Stimulated activated CD8-positive, alpha-beta memory T cell treated with anti-CD3 and anti-CD28 coated beads, Interleukin-7, amount 100 ng/mL, for 48 hours (primary cell): Measurements from ENCODE around the gene COQ9.

ENCODE experiments used
- DNase-seq, 2 donors: peaks; one replicate each; pipeline ENCODE4 v3.0.0-alpha.2; 2020; ENCODE audit warnings: low read depth in 1 of 2; ENCODE audit errors: extremely low read depth in 1 of 2

COQ9 gene

DNA sequence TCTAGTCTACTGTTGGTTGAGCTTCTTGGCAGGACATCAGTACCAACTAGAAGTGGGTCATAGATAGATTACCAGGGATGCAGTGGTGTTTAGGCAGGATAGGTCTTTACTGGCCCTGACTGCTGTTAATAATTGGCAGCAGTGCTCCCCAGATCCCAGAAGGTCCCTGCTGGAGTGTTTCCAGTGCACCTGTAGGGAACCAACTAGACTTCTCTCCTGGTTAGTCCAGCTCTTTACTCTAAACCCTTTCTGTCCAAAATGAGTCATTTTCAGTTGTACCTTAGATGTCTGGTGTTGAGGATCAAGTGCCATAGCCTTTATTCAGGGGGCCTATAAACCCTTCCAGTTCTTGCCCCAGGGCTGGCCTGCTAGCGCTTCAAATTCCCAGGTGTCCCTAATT lies 23.9 kb downstream of the COQ9 start:
- no peak for DNase-seq

DNA sequence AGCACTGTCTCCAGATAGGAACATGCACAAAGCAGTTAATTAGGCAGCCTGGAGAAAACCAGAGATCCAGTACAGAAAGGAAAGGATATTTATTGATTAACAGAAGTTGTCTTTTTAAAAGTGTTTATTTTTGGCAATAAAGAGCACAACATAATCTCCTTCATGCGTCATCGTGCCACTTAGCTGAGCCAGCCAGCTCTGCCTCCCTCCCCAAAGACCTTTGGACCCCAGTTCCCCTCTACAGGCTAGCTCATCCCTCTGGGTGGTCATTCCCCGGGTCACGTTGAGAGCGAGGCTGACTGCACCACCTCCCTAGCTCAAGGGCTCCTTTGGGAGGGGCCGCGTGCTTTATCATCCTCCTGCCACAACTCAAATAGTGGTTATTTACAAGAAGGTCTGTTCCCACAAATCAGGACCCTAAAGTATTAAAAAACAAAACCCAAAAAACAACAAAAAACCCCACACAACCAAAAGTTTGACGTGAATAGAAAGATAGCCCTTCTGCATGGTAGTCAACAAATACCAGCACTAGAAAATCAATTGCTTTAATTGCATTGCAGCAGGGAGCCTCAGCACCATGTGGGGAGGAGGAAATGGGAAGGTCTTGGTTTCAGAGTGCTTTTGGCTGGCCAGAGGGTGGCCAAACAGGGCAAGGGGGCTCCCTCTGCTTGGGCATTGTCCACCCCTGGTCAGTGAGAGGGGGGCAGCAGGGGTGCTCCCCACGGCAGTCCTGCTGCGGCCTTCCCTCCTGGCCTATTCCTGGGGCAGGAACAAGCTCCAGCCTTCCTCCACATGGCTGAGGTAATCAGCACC lies 24.8 kb downstream of the COQ9 start:
- DNase-seq: no peak

DNA sequence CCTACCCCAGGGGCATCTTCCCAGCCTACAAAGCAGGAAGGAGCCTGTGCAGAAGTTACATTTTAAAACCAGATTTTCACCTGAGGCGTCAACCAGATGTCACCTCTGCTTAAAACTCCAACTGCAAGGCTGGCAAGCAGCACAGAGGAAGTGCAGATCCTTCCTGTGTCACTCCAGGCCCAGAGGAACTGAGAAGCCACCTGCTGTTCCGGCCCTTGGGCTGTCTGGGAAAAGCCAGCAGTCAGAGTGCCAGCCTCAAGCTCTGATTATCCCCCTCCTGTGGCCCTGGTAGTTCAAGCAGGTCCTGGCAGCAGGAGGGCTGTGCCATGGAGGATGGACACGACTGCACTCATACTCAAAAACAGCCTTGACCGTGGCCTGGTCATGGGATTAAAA lies 25.4 kb downstream of the COQ9 start:
- no peak for DNase-seq

DNA sequence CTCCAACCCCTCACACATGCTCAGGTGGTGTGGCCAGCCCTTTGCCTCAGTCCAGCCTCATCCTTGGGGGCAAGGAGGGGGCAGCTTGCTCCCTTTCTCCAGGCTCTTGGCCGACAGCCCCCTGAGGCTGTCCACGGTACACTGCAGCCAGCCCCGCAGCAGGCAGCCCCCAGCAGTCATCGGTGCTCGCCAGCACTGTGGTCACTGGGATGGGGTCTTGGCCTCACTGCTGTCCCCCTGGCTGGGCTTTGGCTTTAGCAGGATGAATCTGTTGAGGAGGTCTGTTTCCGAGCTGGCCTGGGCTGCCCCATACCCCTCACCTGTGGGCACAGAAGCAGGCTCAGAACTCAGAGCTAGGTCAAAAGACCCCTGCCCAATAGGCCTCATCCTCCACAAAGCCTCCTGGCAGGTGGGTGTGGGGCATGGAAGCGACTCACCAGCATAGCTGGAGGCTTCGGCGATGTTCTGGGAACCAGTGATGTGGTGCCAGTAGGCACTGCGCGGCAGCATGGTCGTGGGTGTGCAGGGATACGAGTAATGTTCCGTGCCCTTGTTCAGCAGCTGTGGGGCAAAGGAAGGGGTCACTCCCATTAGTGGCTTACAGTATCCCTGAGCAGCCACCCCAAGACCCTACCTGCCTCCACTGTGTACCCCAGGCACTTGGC lies 26.0 kb downstream of the COQ9 start:
- DNase-seq: no peak

DNA sequence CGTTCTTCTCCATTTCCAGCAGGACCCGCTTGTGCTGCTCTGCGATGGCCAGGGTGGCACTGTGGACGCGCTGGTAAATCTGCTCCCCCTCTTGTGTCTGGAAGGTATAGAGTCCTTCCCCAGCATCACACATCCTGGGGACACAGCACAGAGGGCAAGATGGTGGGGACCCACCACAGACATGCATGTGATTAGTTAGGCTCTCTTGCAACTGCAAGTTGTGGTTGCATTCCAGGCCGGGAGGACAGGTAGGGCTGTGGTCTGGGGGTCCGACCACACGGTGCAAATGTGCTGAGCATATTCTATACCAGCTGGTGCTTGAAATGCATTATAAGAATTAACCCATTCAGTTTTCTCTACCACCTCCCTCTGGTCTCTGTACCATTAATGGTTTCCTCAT lies 26.6 kb downstream of the COQ9 start:
- DNase-seq: no peak

DNA sequence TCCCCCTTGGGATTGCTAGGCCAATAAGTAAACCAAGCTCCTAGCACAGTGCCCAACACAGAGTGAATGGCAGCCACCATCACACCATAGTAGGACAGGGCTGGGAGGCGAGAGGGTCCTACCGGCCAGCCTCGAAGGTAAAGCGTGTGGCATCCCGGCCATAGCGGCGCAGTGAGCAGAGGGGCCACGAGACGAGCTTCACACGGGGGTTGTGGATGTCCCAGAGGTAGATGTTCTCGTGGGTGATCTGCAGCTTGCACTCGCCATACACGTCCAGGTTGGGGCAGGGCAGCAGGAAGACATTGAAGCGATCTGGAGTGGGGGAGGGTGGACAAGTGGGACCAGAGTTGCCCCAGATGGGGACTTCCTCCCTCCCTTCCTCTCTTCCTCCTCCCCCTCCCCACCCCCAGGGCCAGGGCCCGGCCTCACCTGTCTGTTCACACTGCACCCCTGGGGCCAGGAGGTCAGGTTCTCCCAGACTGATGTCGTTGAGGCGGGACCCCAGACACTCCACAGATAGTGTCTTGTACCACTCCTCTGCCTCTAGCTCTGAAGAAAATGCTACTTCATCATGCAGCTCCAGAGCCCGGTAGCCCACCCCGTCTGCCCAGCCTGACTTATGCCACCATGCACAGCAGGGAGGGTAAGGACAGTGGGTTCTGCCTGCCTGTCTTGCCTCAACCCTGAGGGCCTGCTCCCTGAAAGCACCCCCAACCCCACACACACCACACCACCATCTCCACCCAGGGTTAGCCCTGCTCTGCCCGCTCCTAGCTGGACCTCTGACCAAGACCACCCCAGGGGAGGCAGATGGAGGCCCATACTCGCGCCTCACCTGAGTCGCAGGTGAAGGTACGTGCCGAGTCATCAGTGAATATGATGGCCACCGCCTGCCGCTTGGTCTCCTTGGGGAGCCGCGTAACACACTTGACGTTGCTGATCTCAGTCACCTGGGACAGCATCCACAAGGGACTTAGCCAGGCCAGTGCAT lies 27.7 kb downstream of the COQ9 start:
- no peak for DNase-seq

DNA sequence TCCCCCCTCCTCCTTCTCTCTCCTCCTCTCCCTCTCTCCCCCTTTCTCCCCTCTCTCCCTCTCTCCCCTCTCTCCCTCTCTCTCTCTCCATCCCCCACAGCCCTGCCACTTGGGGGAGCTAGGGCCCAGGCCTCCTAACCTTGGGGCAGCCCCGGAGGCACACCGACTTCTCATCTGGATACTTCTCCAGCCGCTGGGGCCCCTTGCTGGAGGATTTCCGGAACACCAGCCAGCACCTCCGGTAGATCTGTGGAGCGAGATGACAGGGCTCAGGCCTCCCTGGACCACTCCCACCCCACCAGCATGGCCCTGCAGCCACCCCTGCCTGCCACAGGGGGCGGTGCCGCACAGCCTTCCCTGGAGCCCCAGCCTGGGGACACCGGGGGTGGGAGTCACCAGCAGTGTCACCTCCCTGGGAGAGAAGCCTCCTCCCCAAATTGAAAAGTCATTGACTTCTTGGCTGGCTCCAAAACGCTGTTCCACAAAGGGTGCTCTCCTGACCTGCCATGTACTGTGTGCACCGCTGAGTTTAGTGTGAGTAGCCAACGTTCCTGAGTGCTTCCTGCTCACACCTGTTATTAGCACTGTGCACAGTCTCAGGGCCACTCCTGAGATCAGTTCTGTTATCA lies 28.5 kb downstream of the COQ9 start:
- DNase-seq: peak; percentile 65 to 77

DNA sequence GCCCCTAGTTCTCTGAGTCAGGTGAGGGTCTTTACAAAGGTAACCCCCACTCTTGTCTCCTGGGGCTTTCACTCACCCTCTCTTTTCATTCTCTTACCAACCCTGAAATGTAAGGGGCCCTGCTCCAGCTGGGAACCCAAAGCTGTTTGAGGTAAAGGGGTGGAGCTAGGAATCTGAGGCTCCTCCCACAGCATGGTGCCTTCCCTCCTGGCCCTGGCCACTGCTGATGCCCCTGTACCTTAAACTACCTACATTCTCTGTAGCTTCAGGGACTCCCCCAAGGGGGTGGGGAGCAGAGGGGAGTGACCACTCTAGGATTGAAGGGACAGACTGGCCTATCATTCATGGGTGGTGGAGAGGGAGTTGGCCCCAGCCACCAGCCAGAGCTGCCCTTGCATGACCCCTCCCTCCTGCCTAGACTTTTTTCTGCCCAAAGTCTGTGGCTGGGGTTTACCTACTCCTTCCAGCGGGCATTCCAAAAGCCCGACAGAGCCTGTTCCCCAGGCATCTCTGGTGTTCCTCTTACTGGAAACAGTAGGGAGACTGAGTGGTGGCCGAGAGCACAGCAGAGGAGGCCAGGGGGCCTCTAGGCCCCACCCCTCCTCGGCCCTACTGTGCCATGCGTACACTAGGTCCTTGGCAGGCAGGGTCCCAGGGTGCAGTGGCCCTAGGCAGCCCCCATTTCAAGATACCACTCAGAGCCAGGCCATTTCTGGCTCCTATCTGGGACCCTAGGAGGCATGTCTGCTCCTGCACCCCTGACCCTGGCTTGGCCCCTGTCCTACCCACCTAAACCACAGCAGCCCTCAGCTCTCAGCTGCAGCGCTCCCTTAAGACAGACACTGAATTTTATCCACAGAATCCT lies 29.5 kb downstream of the COQ9 start:
- no peak for DNase-seq

DNA sequence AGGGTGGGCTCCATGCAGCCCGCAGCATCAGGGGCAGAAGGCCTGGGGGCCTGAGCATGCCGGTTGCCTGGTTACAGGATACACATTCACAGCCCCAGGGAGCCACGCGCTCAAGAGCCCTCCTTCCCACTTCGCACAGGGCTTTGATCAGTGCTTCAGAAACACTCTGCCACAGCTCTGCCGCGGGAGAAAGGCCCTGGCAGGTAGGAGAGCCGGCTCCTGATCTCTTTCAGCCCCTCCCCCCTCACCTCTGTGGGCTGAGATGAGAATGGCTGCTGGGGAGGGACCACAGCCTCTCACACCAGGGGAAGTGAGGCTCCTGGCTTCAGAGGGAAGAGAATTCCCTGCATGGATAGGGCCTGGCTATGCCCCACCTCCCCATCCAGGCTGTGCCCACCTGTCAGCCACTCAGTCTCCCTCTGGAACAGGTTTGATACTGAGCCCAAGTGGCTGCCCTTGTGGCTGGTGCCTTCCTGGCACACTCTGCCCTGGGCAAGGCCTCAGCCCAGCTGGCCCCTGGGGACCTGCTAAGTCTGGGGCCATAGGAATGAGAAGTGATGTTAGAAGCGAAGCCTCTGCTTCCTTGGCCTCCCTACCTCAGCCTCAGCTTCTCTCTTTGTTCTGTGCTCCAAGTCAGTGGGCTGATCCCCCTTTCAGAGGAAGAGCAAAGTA lies 30.4 kb downstream of the COQ9 start:
- DNase-seq: no peak

DNA sequence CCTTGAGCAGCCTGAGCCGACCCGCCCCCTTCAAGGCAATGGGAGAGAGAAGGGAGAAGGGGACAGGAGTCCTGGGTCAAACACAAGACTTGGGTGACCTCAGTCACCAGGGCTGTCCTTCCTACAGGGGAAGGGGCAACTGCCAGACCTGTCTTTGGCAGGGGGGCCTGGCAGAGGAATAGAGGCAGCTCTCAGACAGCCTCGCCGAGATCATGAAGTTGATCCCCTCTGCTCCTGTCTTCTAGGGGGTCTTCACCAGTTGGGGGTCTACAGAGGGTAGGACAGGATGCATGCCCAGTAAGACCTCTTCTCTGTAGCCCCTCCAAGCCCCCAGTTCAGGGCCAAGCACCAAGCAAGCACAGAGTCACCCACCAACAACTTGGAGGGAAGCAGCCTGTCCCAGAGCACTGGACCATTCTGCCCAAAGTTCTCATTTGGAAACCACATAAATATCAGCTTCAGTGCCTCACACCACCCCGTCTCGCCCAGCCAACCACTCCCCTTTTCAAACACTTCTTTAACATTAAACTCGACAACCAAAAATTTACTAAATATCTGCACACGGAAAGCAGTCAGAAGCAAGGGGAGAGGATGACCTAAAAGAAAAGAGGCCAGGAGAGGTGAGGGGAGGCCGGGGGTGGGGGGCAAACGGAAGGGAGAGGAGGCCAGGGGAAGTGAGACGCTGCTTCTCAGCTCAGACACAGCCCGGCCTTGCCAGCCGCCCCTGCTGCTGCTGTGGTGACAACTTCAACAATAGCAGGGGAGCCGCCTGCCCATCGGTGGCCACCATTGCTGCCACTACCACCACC lies 31.3 kb downstream of the COQ9 start:
- DNase-seq: no peak

DNA sequence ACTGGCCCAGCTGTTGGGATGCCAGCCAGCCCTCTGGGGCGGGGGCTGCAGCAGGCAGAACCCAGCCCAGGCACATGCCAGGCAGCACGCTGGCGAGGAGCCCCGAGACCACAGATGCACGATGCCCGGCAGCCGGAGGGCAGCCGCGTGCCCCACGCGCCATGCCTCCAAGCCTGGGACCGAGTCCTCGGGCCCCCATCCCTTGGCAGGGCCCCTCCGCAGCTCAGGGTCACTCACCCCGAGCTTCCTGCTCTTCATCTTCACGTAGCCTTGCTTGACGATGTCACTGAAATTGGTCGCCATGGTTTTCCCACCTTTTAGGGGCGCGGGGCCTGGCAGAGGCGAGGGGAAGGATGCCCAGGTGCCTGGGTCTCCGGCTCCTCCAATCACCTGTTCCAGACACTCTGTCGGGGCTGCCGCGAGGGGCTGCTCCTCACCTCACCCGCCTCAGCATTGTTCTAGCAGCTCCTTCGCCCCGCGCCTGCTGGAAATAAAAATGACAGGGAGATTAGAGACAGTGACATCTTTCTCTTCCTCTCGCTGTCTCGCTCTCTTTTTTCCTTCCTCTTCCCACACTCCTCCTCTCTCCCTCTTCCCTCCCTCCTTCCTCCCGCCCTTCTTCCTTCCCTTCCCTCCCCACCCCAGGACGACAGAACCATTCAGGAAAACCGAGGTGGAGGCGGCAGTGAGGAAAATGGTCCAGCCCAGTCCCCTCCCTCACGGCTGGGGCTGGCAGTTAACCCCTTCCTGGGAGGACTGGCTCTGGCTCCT lies 32.1 kb downstream of the COQ9 start:
- DNase-seq: no peak

DNA sequence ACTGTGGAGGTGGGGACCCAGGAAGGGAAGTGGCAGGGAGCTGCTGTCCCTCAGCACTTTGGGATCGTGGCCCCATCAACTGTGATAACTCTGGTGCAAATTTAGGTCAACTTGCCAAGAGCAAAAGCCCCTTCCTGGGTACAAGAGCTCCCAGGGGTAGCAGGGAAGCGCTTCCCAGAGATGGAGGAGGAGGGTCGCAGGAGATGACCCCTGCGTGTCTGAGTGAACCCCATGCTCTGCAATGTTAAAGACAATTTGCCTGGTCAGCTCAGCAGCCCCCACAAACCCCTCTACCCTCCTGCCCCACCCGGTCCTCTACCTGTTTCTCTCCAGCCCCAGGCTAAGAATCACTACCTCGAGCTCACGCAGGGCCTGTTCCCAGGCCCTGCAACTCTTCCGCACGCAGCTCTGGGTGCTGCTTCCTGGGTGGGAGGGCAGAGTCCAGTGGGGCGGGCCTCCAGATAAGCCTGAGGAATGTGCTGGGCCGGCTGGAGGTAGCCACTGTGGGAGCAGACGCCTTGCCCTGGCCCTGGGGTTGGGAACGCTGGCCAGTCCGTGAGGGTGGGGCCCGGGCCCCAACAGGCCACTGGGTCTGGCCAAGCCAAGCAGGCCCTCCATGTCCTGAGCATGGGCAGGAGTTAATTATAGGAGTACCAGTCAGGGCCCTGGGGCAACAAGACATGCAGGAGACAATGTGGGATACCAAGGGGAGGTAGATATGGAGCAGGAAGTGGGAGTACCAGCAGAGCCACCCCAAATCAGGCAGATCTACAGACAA lies 32.9 kb downstream of the COQ9 start:
- no peak for DNase-seq

DNA sequence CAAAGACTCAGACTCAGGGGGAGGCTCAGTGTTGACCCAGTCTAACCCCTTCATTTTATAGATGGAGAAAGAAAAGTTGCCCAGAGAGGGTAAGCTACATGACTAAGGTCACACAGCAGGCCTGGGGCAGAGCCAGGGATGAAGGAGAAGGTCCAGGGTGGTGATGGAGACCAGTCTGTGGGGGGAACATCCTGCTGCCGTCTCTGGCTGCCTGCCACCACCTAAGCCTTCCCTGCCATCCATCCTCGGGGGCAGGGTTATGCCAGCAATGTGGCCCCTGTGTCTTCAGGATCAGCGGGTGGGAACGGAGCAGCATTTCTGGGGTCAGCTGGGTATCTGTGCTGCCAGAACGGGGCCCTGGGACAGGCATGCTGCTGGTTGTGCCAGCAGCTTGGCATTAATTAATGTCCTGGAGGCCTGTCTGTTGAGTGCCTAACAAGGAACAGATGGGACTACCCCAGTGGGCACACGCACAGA lies 33.5 kb downstream of the COQ9 start:
- no peak for DNase-seq

DNA sequence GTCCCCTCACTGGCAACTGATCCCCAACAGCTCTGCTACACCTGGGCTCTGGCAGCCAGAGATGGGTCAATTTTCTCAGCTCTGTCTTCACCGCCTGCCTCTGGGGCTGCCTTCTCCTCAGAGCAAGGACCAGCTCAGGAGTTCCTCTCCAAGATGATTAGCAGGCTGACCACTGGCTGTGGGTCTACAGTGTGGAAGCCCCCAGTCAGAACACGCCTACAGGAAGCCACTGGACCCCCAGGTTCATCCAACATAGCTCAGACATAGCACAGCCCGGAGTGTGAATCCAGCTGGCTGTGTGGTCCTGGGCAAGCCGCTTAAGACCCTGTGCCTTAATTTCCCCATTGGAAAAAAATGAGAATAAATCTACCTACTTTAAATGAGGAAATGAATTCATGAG lies 34.1 kb downstream of the COQ9 start:
- no peak for DNase-seq

DNA sequence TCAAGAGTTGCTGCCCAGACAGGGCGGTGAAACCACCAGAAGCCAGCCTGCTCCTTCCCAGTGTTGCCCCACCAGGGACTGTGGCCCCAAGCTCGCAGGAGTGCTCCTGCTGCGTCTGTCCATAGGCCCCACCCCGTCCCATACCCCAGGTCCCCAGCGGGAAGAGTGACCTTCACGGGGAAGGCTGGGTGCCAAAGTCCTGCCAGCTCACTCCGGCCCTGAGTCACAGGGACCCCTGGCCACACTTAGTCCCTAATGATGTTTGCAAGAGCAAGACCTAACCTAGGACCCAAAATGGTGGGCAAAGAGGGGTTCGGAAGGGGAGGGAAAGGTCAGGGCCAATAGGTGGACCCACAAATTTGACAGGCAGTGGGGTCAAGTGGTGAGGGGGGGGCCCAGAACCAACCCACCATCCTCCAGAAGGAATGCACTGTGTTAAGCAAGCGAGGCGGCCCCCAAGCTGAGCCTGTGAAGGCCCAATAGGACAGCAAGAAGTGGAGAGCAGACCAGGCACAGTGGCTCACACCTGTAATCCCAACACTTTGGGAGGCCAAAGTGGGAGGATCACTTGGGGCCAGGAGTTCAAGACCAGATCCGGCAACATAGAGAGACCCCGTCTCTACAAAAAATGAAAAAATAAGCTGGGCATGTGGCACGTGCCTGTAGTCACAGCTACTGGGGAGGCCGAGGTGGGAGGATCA lies 35.7 kb downstream of the COQ9 start:
- DNase-seq: no peak

DNA sequence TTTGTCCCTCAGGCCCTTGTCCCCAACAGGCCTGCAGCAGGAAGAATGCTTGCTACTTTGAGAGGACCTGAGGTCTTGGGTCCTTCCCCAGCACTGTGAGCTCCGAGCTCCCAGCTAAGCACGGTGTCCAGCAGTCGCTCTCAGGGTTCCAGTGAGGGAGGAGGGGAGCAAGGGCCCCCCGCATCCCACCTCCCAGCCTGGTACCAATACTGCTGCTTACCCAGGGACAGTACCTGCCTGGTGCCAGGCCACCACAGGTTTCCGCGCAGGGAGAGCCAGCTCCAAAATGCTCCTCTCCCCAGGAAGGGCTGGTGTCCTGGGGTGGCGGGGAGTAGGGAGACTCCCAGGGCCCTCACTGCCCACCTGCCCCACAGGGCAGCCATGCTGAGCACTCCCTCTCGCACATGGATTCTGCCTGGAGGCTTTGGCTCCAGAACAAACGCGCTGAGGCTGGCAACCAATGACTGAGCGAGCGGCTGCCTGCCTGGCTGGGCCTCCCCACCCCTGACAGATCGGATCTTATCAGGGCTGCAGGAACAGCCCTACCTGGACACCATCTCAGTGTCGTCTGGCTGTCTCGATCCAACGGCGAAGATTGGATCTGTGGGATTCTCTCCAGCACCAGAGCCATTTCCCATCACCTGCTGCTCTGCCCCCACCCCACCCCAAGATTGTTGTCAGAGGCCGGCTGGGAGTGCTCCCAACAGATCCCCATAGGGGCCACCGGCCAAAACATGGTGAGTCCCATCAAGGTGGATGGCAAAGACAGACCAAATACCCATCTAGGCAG lies 36.6 kb downstream of the COQ9 start:
- no peak for DNase-seq
